Activated T-cell treated with anti-CD3 and anti-CD28 coated beads for 4 hours (primary cell): ENCODE data around the gene SFMBT1.
A peak's percentile ranks its signal among the peaks of the same experiment; 100 is the strongest.

Experiments
- DNase-seq: peaks from one replicate; pipeline ENCODE4 v3.0.0-alpha.2; 2020

SFMBT1 gene

DNA sequence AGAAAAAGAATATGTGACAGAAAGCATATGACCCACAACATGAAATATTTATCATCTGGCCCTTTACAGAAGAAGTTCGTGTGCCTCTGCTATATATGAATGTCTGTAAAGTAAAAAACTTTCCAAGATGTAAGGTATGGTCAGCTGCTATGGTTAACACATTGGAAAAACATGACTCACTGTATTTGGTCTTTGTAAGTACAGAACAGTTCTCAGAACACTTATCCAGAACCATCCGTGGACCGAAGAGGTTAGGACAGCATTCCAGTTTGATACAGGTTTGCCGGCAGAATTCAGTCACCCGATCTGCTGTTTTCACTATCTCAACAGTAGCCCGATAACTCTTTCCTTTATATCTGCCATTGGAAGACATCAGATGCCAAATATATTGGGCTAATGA lies 135.1 kb downstream of the SFMBT1 start:
- no peak for DNase-seq

DNA sequence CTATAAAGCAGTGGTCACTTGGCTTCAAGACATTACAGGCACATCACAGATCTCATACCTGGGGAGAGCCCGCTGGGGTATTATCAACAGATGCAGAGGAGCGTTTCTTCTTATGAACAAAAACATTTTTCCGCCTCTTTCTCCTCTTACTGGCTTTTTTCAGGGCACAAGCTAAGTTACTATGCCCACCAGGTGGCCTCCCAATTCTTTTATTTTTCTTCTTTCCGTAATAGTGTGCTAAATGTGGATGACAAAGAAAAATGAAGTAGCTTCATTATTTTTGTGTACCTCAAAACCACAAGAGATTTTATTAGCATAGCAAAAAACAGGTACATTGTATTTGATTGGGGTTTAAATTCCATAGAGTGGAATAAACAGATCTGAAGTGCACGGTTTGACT lies 138.4 kb downstream of the SFMBT1 start:
- no peak for DNase-seq

DNA sequence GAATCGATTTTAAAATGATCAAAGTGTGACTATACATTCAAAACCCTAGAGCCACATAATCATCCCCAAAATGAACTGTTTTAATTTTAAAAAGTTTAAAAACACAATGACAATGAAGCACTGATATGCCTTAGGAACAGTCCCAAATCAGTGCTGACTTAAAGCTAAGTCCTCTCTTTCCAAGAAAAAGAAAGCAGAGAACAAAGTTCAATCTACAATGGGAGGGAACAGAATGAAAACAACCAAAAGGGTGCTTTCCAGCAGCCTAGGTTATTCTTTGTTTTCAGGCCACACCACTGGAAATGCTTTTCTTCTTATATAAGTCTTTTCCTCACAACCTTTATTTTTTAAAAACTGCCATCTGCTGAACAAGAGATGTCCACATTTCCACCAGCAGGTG lies 141.3 kb downstream of the SFMBT1 start:
- no peak for DNase-seq

DNA sequence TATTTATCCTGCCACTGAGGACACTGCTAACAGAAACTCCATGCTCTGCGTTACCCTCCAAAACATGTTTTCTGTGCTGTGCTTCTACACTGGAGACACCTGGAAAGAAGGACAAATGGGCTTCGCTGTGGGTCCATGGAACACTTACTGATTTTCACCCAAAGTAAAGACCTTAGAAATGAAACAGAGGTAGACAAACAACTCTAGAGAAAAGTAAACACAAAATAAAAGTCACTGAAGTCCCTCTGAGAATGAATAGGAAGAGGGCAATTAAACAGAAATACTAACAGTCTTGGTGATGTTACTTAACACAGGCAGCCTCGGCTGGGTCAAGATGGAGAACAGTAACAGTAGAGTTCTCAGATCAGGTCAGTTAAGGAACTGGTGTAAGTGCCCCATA lies 141.9 kb downstream of the SFMBT1 start:
- DNase-seq: no peak

DNA sequence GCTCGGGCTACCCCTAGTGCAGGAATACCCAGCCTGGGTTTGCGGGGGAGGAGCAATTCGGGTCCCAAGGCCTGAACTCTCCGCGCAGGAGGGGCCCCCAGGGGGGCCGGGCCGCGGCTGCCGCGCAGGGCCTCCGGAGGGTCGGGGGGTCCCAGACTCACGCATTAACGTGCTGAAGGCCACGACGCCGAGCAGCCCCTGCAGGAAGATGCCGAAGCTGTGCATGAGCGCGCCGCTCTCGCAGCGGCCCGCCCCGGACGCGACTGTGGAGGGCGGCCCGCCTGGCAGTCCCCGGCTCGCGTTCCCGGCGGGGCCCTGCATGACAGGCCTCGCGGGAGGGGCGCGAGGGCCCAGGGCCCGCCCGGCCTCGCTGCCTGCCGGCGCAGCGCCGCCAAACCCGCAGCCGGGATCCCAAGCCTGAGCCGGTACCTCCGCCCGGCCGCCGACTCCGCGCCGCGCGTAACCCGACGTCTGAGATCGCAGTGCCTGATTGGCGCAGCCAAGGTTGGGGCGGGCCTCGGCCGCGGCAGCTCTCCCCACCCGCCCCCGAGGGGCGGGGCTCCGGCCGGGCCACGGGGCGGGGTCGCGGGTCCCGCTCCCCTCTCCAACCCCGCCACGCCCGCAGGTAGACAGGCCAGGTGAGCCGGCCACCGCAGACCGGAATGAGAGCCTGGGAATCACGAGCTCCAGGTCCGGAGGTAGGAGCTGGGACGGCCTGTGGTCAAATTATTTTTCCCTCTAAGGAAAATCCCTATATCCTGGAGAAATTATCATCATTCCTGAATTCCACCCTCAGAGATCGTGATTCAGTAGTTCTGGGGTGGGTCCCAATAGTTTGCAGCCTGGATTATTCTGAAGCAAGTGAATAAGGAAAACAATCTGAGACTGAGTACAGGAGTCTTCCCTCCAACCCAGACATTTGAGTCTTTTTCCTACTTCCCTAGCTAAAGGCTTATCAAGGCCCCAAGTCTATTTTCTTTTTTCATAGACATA lies 148.4 kb downstream of the SFMBT1 start, which contains the start of gene STIMATE:
Gene STIMATE, minus strand, starts transcription at position 419 of the 993 bp plus-strand sequence. Its CDS starts 98 bp downstream, at position 321.
- DNase-seq: peak; percentile 72

DNA sequence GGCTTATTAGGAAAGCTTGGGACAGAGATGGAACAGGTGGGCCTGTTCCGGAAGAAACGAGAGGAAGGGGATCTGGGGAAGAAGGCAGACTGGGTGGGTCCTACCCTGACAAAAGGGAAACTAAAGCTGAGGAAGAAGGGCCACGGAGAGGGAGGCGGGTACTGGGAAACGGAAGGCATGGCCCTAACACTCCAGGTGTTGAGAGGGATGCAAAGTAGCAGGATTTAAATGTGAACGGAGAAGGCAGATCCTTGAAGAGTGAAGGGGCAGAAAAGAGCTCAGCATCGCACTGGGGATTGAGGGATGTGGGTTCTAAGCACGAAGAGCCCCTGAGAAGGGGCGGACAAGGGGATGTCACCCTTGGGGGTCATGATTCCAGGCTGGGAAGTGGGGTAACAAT lies 149.3 kb downstream of the SFMBT1 start:
- no peak for DNase-seq

DNA sequence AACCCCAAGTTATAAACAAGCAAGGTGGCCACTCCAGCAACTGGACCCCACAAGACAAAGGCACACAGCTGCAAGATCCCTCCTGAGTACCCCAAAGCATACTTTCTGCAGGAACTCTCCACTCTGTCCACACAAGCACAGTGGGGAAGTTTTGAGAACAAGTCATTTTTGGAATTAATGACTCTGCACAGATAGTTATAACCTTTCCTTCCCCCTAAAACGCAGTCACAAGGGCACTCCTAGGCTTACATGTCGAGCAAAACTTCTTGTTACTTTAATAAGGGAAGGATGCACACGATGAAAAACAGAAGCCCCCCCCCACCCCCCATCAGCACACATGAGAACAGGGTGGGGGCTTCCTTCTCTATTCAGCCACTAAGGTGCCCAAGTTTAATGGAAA lies 149.7 kb downstream of the SFMBT1 start:
- no peak for DNase-seq

DNA sequence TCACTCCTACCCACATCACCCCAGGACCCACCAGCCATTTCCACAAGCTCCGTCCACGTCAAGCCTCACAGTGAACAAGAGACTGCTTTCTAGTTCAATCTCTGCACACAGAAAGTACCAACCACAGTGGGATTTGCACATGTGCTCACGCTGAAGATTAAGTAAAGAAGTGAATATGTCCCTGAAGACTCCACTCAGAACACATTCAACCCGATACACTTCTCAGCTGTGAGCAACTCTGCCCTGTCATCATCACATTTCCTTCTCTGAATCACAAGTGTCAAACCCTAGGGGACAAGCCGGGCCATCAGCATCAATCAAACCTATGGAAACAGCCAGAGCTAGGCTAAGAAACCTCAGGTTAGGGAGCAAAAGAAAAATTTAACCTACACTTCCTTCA lies 150.5 kb downstream of the SFMBT1 start:
- DNase-seq: no peak

DNA sequence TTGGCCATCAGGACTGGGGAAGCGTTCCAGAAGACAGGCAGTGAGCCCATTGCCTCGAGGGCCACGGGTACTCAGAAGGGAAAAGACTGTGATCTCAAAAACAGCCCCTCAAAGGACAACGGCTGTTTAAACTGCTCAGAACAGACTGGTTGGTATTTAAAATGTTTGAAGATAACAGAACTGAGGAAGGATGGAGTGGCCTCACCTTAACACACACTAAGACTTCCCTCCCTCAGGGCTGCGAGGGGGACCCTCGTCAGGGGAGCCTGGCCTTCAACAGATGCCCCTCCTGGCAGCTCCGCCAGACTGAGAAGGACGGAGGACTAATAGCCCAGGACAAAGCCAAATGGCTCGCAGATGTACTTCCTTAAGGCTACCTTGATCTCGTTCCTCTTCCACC lies 151.1 kb downstream of the SFMBT1 start:
- no peak for DNase-seq

DNA sequence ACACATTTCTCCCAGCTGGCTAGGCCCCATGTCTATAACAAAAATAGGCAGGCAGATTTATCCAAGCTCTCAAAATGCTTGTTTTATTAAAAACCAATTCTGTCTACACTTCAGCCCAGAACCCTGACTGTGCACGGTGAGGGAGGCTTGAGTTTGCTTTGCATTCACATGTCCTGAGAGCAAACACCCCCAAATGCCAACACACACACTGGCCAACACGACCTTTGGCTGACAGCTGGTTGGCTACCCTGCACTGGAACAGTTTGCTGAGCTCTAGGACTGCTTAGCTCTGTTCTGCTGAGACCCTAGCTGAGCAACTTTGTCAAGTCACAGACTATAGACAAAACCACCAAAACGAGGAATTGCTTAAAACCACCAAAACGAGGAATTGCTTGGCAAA lies 152.2 kb downstream of the SFMBT1 start:
- no peak for DNase-seq

DNA sequence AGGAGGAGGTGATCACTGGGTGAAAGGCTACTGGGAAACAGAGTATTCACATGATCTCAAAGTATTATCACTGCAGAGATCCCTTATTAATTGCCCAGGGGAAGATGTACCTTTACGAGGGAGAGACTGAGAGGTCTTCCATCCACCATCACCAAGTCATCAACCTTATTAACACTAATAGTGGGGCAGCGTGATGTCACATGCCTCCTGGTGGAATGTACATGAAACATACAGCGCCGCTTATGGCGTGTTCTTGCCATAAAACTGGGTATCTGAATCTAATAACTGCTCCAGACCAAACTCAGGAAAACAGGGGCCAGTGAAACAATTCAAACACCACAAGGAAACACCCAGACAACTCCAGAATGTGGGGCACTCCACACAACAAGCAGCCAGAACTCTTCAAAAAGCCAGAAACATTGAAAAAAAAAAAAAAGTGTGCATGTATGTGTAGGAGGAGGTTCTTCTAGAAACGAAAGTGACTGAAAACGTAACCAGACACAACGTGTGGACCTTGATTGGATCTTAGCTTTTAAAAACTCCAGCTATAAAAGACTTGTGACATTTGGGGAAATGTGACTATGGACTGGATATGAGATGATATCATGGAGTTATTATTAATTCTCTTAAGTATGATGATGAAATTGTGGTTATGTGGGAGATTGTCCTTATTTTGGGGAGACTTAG lies 153.1 kb downstream of the SFMBT1 start:
- peak; percentile 20 for DNase-seq

DNA sequence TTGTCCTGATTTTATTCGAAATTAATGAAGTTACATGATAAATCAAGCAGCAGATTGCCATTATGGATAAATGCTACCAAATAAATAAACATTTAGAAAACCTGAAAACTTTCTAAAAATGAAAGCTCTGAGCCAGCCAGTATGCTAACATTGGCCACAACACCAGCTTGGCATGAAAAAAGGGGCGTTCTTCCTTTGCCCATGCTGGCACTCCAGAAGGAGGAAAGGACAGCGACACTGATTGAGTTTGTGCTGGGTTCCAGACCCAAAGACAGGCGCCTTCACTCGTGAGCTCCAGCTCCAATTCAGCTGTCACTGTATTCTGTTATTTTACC lies 153.6 kb downstream of the SFMBT1 start:
- no peak for DNase-seq

DNA sequence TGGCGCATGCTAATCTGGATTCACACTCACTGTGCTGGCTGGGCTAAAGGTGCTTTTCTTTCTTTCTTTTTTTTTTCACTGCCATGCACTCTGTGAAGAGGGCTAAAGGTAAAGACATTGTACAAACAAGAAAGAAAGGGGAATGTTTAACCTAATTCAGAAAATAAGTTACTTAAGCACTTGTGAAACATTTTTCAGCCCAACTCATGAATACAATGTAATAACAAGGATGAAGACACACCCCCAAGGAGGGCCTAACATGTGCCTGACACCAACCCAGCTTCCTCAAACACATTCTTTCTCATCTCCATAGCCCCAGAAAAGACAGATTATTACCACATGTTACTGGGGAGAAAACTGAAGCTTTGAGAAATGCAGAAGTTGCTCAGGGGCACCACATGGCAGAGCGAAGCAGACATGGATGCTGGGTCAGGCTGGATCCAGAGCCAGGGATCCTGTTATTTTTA lies 154.2 kb downstream of the SFMBT1 start:
- DNase-seq: no peak

DNA sequence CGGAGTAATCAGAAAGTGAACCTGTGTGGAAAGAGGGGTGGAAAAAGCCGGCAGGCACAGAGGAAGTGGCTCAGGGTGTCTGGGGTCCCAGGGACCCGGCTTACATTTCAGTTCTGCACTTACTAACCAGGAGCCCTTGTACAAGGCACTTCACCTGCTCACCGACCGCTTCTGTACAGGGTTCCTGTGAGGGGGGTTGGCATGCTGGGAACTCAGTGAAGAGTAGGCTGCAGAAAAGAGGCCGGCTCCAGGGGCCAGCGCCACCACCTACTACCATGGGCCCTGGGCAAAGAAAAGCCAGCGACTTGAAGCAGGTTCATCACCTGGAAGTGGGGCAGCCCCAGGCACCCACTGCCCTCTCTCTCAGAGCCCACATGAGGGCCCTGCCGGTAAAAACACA lies 154.7 kb downstream of the SFMBT1 start:
- DNase-seq: no peak

DNA sequence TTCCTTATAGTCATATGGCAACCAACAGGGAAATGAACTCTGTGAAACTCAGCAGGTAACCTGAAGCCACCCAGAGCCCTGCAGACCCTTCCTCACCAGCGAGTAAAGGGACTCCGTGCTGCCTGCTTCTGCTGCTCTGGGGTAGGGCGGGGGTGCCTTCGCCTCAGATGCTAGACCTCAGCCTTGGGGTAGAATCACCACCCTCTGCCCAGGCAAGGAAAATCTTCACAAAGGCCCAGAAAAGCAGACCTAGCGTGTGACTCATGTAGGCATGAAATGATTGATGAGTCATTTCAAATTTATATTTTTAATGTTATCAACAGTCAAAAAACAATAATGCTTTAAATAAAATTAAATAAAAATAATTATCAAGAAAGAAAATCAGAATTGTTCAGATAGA lies 155.1 kb downstream of the SFMBT1 start:
- no peak for DNase-seq

DNA sequence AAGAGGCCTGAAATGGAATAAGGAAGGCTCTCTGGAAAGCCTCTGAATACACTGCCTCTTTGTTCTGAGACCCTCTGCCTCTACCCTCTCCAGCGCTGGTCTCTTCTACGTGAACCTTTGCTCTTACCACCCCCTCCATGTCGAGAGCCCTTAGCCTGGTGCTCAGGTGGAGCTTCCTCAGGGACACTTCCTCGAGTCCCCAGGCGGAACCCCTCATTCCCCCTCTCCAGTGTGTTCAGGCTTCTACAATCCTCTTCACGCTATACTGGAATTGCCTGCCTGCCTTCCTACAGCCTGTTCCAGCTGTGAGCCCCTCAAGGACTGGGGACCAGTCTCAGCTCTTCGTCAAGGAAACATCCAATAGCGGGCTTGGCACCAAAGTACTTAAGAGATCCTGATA lies 156.0 kb downstream of the SFMBT1 start:
- DNase-seq: no peak

DNA sequence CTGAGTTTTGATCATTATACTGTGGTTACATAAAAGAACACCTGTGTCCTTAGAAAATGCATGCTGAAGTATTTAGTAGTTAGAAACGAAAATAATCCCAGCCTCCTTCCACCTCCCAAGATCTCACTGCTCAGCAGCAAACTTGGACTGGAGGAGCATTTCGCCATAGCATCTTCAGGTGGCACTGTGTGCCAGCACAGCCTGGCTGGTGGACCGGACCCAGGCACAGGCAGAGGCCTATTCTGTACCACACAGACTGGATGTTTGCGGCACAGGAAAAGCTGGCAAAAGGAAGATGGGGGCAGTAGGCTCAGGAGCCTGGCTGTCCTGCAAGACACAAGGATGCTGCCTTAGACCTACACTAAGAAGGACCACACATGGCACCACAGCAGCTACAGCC lies 158.7 kb downstream of the SFMBT1 start:
- no peak for DNase-seq

DNA sequence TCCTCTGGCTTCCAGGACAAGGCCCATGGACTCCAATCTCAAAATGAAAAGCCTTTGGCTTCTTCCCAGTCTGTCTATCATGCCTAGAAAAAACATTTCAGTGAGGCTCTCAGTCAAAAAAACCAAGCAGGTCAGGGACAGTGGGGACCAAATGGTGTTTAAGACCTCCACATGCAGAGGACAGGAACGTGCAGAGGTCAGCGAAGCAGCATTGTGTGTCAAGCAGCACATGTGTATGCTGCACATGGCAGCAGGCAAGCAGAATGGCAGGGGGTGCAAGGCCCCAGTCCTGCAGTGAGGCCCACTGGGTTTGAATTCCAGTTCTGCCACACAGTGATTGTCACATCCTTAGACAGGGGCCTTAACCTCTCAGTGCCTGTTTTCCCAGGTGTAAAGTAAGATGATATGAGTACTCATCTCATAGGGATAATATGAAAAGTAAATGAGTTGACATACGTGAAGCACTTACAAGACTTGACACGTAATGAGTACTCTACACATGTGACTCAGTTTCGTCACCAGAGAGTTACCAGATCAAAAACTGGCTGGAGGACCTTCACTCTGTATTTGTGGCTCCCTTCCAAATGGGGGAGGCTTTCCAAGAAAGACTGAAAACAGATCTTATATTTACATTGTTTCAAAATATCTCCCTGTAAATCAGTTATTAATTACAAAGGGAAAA lies 159.7 kb downstream of the SFMBT1 start:
- DNase-seq: no peak

DNA sequence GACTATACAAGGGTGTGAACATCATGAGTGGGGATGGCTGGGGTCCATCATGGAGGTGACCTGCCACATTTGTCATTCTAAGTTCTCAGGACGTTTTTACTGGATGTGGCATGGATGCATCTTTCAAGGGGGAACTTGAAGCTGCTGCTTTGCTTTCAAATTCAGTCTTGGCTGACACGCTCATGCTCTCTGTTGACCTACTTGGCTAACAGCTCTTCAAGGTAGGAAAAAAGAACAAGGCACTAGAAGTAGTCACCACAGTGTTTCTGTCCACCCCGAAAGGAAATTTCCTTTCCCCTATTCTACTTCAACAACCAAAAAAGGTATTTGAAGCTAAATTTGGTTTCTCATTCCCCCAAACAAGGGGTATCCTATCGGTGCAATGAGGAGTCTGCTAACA lies 163.5 kb downstream of the SFMBT1 start:
- DNase-seq: no peak

DNA sequence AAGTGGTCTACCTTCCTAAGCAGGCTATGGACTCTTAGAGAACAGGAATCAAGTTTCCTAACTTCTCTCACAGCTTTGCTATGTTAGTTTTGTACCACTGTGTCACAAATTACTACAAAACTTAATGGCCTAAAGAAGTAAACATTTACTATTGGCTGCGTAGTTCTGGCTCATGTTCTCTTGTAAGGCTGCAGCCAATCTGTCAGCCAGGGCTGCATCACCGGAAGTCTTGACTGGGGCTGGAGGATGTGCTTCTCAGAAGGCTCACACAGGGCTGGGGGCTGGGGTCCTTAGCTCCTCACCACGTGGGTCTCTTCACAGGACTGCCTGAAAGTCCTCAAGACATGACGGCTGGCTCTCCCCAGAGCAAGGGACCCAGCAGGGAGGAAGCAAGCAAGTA lies 164.0 kb downstream of the SFMBT1 start:
- no peak for DNase-seq

DNA sequence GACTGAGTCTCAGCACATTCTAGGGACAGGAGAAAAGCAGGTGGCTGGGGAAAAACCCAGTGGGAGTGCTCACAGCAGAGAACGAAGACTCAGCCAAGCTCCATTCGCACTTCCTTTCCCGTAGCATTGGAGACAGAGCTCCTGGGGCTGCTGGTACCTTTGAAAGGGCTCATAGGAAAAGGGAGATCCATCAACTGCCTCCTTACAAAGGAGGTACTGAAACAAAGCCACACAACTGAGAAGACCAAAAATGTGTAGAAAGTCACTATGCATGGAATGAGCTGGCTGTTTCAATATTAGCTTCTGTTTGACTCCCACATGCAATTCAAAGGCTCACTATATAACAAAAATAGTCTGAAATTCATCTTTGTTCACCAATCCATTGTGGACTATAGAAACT lies 165.4 kb downstream of the SFMBT1 start:
- DNase-seq: no peak

DNA sequence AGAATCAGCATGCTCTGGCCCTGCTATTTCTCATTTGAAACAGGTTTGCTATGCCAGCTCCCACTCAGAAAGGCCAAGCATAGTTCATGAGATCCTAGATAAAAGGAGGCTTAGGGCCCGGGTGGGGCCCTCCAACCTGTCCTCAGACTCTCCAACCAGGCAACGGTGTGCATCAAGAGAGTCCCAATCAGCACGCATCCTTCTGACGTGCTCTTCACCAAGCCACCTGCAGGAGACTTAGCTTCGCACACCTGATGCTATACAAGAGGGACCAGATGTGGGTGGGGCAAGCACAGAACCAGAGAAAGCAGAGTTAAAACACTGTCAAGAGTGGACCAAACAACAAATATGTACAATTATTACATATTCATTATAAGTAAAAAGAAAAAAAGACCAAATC lies 165.8 kb downstream of the SFMBT1 start:
- DNase-seq: no peak

DNA sequence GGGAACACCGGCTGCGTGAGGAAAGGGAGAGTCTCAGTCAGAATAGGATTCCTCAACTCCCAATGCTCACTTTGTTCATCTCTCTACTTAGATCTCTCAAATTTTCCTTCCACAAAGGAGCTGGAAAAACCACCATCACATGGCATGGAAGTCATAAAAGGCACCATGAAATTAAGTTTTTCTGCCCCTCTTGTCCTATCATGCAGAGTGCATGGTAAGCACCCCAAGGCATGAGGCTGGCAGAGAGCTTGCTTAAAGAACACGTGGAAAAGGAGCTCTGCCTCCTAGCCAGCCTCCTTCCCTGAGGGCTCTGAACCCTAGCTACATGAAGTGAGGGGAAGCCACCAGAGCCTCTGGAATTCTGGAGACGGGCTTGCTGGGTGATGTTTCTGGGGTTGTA lies 166.3 kb downstream of the SFMBT1 start:
- no peak for DNase-seq

DNA sequence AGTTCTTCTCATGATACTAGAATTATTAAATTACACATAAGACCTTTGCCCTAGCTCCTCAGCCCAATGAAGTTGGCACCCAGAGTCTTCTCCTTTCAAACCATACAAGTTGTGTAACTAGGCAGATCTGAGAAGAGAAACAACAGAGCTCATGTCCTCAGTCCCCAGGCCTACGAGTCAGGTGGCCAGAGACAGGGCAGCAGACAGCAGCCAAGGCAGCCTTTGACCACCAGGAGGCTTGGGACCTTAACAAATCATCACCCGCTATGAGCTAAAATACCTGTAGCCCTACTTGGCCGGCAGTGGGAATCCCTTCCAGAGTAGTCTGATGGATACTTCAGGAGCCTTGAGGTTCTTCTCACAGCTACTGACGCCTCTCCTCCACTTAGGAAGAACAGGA lies 166.8 kb downstream of the SFMBT1 start:
- DNase-seq: no peak
